Cerebellar nuclear complex (tissue), 1 donor: ENCODE results near the gene PIGV.
"Not testable (repeated sequence)": the region's sequence is repeated elsewhere in the genome, so short reads cannot be mapped to it uniquely, and the experiment has no call there.

Source experiments
- DNase-seq, 2 experiments: peaks; one replicate each; lab custom pipeline; 2025; lab: John Stamatoyannopoulos, UW

The PIGV gene

DNA sequence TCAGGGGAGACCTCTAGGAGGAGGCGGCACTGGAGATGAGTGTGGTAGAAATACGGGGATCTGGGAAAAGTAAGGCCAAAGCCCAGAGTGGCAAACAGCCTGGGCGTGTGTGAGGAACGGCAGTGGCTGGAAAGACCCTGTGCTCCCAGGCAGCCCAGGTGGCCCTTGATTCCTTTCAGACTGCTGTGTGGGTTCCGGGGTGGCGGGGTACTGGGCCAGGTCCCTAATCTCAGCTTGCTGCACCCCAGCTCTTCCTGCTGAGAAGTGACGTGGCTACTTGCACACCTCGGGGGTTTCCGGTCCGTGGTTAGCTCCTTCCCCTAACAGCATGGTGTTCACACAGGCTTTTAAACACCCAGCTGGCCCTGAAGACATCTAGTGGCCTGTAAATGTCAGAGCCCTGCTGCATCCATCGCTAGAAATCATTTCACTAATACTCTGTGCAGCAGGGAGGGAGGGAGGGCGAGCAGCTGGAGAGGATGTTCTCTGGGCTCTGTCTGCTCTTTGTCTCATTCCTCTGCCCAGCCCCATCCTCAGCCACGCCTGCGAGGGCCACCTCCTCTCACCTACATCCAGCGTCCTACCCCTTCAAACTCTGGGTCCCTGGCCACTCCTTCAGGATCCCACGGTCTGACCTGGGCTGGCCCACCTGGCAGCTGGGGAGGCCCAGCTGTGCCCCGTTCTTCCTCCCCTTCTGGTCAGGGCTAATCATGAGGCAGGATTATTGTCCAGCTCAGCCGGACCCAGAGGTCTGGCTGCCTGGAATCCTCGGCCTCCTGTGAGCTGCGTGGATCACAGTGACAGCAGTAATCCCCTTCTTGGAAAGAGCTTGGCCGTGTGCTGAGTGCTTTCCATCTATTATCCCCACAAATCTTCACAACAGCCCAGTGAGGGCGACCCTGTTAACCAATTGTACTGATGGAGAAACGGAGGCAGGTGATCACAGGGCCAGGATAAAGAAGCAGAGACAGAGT, 46.0 kb downstream of the PIGV start:
- DNase-seq, result no peak

DNA sequence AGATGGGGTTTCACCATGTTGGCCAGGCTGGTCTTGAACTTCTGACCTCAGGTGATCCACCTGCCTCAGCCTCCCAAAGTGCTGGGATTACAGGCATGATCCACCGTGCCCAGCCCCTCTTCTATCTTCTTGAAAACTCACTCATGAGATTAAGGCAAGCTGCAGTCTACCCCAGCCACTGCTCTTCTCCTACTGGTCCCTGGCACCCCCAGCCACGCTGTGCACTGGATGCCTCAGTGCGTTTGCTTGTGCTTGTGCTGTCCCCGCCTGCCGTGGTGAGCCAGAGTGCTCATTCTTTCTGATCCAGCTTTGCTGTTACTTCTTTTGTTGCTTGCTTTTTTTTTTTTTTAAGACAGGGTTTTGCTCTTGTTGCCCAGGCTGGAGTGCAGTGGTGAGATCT, 49.9 kb downstream of the PIGV start:
- DNase-seq, result not testable (repeated sequence)

- no peak for DNase-seq
Measured at GRCh38 chr1:26838474-26839338, 51.0 kb downstream of the PIGV start.

- DNase-seq, result no peak
Measured at GRCh38 chr1:26839339-26839722, 51.6 kb downstream of the PIGV start.

DNA sequence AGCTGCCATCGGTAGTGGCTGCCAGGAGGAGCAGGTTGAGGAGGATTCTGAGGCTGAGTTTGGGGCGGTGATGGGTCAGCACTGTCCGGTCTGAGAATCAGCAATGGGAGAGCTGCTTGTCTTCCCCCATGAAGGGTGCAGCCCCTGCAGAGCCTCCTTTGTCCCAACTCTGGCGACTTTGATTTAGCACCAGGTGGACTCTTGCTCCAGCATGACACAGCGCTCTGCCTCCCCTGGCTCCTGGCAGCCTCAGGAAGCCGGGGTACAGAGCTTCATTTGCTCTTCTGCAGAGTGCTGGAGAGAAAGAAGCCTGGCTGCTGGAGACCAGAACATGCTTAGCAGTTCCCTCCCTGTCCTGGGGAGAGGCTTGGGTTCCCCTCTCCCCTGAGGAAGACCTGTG, 52.0 kb downstream of the PIGV start:
- DNase-seq, result no peak

- DNase-seq, result no peak
Measured at GRCh38 chr1:26844424-26845196, 56.9 kb downstream of the PIGV start.

GRCh38 chr1:26847826-26848225, 60.1 kb downstream of the PIGV start:
- DNase-seq, result not testable (repeated sequence)
